Panc1 (cell line): Measurements from ENCODE around the gene NFAT5. TPM values are rescaled to one million over a fixed set of nuclear protein-coding genes. Genes with fewer than 3 reads are reported as not detected.

Source experiments
- ATAC-seq: fragments of 200-7000 bp; cut with Tn5 transposase; 2 replicates; pipeline ENCODE4 v1.9.1; 2020; ENCODE audit warnings: mild to moderate bottlenecking, moderate library complexity
- BruUV-seq: library from RNA; stranded (reverse); fragments of 400-500 nt; replicated peaks from 2 replicates; lab custom pipeline; 2021; lab: Mats Ljungman, UMichigan
- CTCF ChIA-PET: fragments of 300-600 bp; sonication (Branson Sonifier 250); formaldehyde crosslinking; loops from one replicate; lab custom pipeline; 2022; ENCODE audit warnings: antibody characterized with exemption; lab: Charles Lee
- POLR2A ChIA-PET: fragments of 300-600 bp; sonication (Branson Sonifier 250); formaldehyde crosslinking; loops from one replicate; lab custom pipeline; 2022; ENCODE audit warnings: antibody characterized with exemption; lab: Charles Lee
- DNase-seq: peaks from one replicate; pipeline ENCODE4 v3.0.0-alpha.2; 2010; ENCODE audit warnings: low read depth, low spot score
- H3K27ac ChIP-seq: 2 replicates; pipeline ENCODE4 v1.5.1; 2011; ENCODE audit warnings: mild to moderate bottlenecking, low read length, inconsistent platforms
- H3K27me3 ChIP-seq: fragments of 200-500 bp; sonication (Bioruptor generic); 2 replicates; pipeline ENCODE4 v1.6.0; 2014; ENCODE audit warnings: low read length, inconsistent platforms; ENCODE audit not compliant: control insufficient read depth, insufficient read depth
- H3K36me3 ChIP-seq: fragments of 200-500 bp; sonication (Bioruptor generic); 2 replicates; pipeline ENCODE4 v1.5.1; 2014; ENCODE audit warnings: inconsistent platforms, mild to moderate bottlenecking, low read length, moderate library complexity; ENCODE audit not compliant: control insufficient read depth, insufficient read depth
- H3K4me1 ChIP-seq: 2 replicates; pipeline ENCODE4 v1.5.1; 2011; ENCODE audit warnings: inconsistent platforms, mild to moderate bottlenecking, low read length, moderate library complexity; ENCODE audit not compliant: control insufficient read depth, insufficient read depth
- H3K4me3 ChIP-seq, 2 experiments: 2 replicates each; pipeline ENCODE4 v1.5.1; 2011 to 2012; ENCODE audit warnings: low read depth in 2 of 2, low read length in 2 of 2, mild to moderate bottlenecking in 2 of 2, inconsistent platforms in 1 of 2, moderate library complexity in 1 of 2
- H3K9me3 ChIP-seq: fragments of 200-500 bp; sonication (Bioruptor generic); 2 replicates; pipeline ENCODE4 v1.5.1; 2014; ENCODE audit warnings: low read depth, mild to moderate bottlenecking, inconsistent platforms, low read length, moderate library complexity; ENCODE audit not compliant: control insufficient read depth, insufficient read depth
- POLR2AphosphoS5 ChIP-seq: IDR thresholded peaks from 2 replicates; pipeline ENCODE4 v1.6.1; 2012; ENCODE audit warnings: mild to moderate bottlenecking, low read depth, low read length, moderate library complexity
- SIN3A ChIP-seq: IDR thresholded peaks from 2 replicates; pipeline ENCODE4 v1.6.1; 2012; ENCODE audit warnings: low read depth, mild to moderate bottlenecking, low read length, moderate library complexity, borderline replicate concordance; ENCODE audit not compliant: insufficient read depth
- TCF7L2 ChIP-seq: IDR thresholded peaks from 2 replicates; pipeline ENCODE4 v1.6.1; 2011; ENCODE audit warnings: mild to moderate bottlenecking, low read depth, low read length, inconsistent platforms
- in situ Hi-C: cut with HindIII; loops from 2 replicates; pipeline ENCODE4 v1.10.0; 2016; ENCODE audit warnings: low sequenced_read_pairs, low pct_unique_long_range_greater_than_20kb
- intact Hi-C: fragments of 100-400 bp; cut with micrococcal nuclease; formaldehyde crosslinking; loops from one replicate; pipeline ENCODE4 v1.10.0; 2022; ENCODE audit not compliant: unreplicated experiment
- total RNA-seq: library from RNA; stranded (reverse); gene quantifications from one replicate; pipeline ENCODE4 v1.2.1, GENCODE V29; 2021; ENCODE audit not compliant: unreplicated experiment
- TF ChIP-seq, protein P1 (sequence below): fragments of 450-650 bp; IDR thresholded peaks from 2 replicates; pipeline ENCODE4 v1.5.1; 2017; ENCODE audit warnings: mild to moderate bottlenecking
- TF ChIP-seq, protein P2 (sequence below), 2 experiments: IDR thresholded peaks; 2 replicates each; pipeline ENCODE4 v1.6.1; 2011 to 2012; ENCODE audit warnings: low read depth in 2 of 2, control low read depth in 1 of 2, low read length in 1 of 2, mild to moderate bottlenecking in 1 of 2, moderate library complexity in 1 of 2; ENCODE audit not compliant: insufficient read depth in 1 of 2

NFAT5 gene
- total RNA-seq, 1 experiment from 2014 or later = 57.0 TPM

DNA sequence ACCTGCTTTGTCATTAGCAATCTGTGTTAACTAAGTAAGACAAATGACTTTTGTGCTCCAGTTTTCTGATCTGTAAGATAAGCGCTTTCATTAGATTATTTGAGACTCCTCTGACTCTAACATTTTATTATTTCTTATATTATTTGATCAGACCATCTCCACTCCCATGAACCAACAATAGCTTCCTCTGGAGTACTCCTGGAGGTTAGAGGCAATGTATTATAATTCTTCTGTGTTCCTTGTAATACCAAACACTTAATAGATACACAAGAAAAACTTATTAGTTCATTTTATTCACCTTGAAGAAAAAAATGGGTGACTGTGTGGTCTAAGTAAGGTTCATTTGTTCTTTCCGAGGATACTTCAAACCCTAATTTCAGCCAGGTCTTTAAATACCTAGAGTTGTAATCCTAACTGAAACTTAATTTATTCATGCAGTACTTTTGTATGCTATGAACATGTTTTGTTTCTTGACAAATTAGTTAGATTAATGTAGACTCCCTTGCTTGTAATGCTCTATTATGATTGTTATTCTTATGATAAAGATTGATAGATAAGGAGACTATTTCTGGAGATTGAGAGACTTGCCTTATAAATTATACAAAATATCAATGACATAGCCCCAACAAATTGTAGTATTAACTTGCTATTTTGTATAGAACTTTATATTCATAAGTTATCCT is 106.7 kb downstream of the NFAT5 start:
- in situ Hi-C loops (no loop called here), intact Hi-C loops (no loop called here)
- ATAC-seq = no peak
- POLR2A ChIA-PET = no interaction called here
- H3K4me3 ChIP-seq = no peak overlapping the region
- TF ChIP-seq, protein P1, sequence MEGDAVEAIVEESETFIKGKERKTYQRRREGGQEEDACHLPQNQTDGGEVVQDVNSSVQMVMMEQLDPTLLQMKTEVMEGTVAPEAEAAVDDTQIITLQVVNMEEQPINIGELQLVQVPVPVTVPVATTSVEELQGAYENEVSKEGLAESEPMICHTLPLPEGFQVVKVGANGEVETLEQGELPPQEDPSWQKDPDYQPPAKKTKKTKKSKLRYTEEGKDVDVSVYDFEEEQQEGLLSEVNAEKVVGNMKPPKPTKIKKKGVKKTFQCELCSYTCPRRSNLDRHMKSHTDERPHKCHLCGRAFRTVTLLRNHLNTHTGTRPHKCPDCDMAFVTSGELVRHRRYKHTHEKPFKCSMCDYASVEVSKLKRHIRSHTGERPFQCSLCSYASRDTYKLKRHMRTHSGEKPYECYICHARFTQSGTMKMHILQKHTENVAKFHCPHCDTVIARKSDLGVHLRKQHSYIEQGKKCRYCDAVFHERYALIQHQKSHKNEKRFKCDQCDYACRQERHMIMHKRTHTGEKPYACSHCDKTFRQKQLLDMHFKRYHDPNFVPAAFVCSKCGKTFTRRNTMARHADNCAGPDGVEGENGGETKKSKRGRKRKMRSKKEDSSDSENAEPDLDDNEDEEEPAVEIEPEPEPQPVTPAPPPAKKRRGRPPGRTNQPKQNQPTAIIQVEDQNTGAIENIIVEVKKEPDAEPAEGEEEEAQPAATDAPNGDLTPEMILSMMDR = no peak
- no peak for TF ChIP-seq POLR2AphosphoS5
- TF ChIP-seq TCF7L2 = no peak
- no peak for TF ChIP-seq SIN3A
- TF ChIP-seq, protein P2, sequence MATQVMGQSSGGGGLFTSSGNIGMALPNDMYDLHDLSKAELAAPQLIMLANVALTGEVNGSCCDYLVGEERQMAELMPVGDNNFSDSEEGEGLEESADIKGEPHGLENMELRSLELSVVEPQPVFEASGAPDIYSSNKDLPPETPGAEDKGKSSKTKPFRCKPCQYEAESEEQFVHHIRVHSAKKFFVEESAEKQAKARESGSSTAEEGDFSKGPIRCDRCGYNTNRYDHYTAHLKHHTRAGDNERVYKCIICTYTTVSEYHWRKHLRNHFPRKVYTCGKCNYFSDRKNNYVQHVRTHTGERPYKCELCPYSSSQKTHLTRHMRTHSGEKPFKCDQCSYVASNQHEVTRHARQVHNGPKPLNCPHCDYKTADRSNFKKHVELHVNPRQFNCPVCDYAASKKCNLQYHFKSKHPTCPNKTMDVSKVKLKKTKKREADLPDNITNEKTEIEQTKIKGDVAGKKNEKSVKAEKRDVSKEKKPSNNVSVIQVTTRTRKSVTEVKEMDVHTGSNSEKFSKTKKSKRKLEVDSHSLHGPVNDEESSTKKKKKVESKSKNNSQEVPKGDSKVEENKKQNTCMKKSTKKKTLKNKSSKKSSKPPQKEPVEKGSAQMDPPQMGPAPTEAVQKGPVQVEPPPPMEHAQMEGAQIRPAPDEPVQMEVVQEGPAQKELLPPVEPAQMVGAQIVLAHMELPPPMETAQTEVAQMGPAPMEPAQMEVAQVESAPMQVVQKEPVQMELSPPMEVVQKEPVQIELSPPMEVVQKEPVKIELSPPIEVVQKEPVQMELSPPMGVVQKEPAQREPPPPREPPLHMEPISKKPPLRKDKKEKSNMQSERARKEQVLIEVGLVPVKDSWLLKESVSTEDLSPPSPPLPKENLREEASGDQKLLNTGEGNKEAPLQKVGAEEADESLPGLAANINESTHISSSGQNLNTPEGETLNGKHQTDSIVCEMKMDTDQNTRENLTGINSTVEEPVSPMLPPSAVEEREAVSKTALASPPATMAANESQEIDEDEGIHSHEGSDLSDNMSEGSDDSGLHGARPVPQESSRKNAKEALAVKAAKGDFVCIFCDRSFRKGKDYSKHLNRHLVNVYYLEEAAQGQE (IDR thresholded peaks at IDR 0.05; ENCODE audit: insufficient read depth in 1 of 2, low read depth in 2 of 2, low read length in 1 of 2) = no peak
- CTCF ChIA-PET = no interaction called here
- H3K36me3 ChIP-seq = peaks cover 38% of the 10 kb centered on the region
- H3K9me3 ChIP-seq = no peaks in the 10 kb centered on the region
- BruUV-seq = no TSS peak
- H3K27me3 ChIP-seq = no peaks in the 10 kb centered on the region
- H3K27ac ChIP-seq = no peak overlapping the region
- no peaks in the 10 kb centered on the region for H3K4me1 ChIP-seq
- no peak for DNase-seq

DNA sequence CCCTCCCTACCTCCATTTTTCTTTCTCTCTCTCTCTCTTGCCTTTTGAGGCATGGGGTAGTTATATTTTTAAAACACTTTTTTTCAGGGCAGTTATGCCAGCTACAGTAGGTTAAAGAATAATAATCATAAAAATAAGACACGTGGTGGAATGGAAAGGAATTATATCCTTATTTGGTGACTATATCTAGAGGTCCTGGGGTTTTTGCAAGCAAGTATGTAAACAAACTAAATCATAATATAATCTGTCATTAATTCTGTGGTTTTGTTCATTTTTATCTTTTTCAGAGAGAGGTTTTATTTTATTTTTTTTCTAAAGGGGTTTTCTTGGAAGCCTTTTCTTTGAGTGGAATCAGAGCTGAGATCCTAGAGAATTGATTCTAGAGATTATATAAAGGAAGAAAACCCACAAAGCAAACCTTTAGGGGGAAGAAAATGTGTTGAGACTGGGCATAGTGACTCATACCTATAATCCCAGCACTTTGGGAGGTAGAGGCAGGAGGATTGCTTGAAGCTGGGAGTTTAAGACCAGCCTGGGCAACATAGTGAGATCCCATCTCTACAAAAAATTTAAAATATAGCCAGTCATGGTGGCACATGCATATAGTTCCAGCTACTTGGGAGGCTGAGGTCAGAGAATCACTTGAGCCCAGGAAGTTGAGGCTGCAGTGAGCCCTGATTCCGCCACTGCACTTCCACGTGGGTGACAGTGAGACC is 107.4 kb downstream of the NFAT5 start:
- Histone ChIP-seq H3K4me3 (no peak overlapping the region), H3K36me3 (peaks cover 41% of the 10 kb centered on the region), H3K27ac (no peak overlapping the region), H3K9me3 (no peaks in the 10 kb centered on the region), H3K4me1 (no peaks in the 10 kb centered on the region), H3K27me3 (no peaks in the 10 kb centered on the region)
- no peak for ATAC-seq
- intact Hi-C loops = no loop called here
- DNase-seq = no peak
- BruUV-seq = no TSS peak
- POLR2A ChIA-PET = no interaction called here
- TF ChIP-seq, protein P1 = no peak
- TF ChIP-seq SIN3A (no peak), POLR2AphosphoS5 (no peak), TCF7L2 (no peak)
- CTCF ChIA-PET = no interaction called here
- in situ Hi-C loops = no loop called here
